HG03097 (cell line): ENCODE data around the gene IFNG-AS1.

Source experiments
- ATAC-seq: cut with Tn5 transposase; IDR thresholded peaks from one replicate; pipeline ENCODE4 v1.9.1; 2021; ENCODE audit not compliant: unreplicated experiment, low FRiP score

Gene IFNG-AS1

GRCh38 chr12:67989184-67989920 lies at the start of gene IFNG-AS1:
TSS of gene IFNG-AS1 (plus strand) at chr12:67989447.
- no peak for ATAC-seq

- no peak for ATAC-seq
Measured at GRCh38 chr12:67939611-67940010, 49.6 kb upstream of the IFNG-AS1 start.

- ATAC-seq, result no peak
Measured at GRCh38 chr12:67940780-67941243, 48.4 kb upstream of the IFNG-AS1 start.

- no peak for ATAC-seq
Measured at GRCh38 chr12:67942724-67943123, 46.5 kb upstream of the IFNG-AS1 start.

- no peak for ATAC-seq
Measured at GRCh38 chr12:67943141-67943892, 45.9 kb upstream of the IFNG-AS1 start.

GRCh38 chr12:67944093-67944492 lies 45.2 kb upstream of the IFNG-AS1 start:
- no peak for ATAC-seq

- ATAC-seq, result no peak
Measured at GRCh38 chr12:67952787-67953186, 36.5 kb upstream of the IFNG-AS1 start.

GRCh38 chr12:67957383-67957782 lies 31.9 kb upstream of the IFNG-AS1 start:
- no peak for ATAC-seq

- no peak for ATAC-seq
Measured at GRCh38 chr12:67958187-67958586, 31.1 kb upstream of the IFNG-AS1 start.

GRCh38 chr12:67964456-67964855 lies 24.8 kb upstream of the IFNG-AS1 start:
- no peak for ATAC-seq

- ATAC-seq, result no peak
Measured at GRCh38 chr12:67966560-67966959, 22.7 kb upstream of the IFNG-AS1 start.

- no peak for ATAC-seq
Measured at GRCh38 chr12:67968321-67968720, 20.9 kb upstream of the IFNG-AS1 start.

GRCh38 chr12:67968725-67969124 lies 20.5 kb upstream of the IFNG-AS1 start:
- no peak for ATAC-seq

GRCh38 chr12:67969134-67969802 lies 20.0 kb upstream of the IFNG-AS1 start:
- ATAC-seq, result no peak

GRCh38 chr12:67977668-67978067 lies 11.6 kb upstream of the IFNG-AS1 start:
- ATAC-seq, result no peak

GRCh38 chr12:67980391-67980790 lies 8.9 kb upstream of the IFNG-AS1 start:
- ATAC-seq, result no peak

- no peak for ATAC-seq
Measured at GRCh38 chr12:67981287-67982162, 7.7 kb upstream of the IFNG-AS1 start.

GRCh38 chr12:67982164-67982563 lies 7.1 kb upstream of the IFNG-AS1 start:
- ATAC-seq, result no peak

GRCh38 chr12:67986632-67987031 lies 2.6 kb upstream of the IFNG-AS1 start:
- ATAC-seq, result no peak

- peak; percentile 70 for ATAC-seq
Measured at GRCh38 chr12:67988601-67989021, 636 bp upstream of the IFNG-AS1 start.
